Hematopoietic multipotent progenitor cell (in vitro differentiated cells): ENCODE results near the gene PRR33. TPM values are rescaled to one million over a fixed set of nuclear protein-coding genes. Genes with fewer than 3 reads are reported as not detected.
"Not testable (repeated sequence)": the region's sequence is repeated elsewhere in the genome, so short reads cannot be mapped to it uniquely, and the experiment has no call there.

ENCODE experiments used
- DNase-seq, 3 donors: peaks; one replicate each; pipeline ENCODE4 v3.0.0-alpha.2; 2011 to 2015; ENCODE audit warnings: low read depth in 2 of 3, low spot score in 2 of 3
- total RNA-seq: library from RNA; depleted of rRNA; stranded (reverse); fragments of >200 nt; gene quantifications from one replicate; pipeline ENCODE4 v1.2.3, GENCODE V29; 2012

The PRR33 gene
- total RNA-seq, 1 donor = 0.54 TPM

DNA sequence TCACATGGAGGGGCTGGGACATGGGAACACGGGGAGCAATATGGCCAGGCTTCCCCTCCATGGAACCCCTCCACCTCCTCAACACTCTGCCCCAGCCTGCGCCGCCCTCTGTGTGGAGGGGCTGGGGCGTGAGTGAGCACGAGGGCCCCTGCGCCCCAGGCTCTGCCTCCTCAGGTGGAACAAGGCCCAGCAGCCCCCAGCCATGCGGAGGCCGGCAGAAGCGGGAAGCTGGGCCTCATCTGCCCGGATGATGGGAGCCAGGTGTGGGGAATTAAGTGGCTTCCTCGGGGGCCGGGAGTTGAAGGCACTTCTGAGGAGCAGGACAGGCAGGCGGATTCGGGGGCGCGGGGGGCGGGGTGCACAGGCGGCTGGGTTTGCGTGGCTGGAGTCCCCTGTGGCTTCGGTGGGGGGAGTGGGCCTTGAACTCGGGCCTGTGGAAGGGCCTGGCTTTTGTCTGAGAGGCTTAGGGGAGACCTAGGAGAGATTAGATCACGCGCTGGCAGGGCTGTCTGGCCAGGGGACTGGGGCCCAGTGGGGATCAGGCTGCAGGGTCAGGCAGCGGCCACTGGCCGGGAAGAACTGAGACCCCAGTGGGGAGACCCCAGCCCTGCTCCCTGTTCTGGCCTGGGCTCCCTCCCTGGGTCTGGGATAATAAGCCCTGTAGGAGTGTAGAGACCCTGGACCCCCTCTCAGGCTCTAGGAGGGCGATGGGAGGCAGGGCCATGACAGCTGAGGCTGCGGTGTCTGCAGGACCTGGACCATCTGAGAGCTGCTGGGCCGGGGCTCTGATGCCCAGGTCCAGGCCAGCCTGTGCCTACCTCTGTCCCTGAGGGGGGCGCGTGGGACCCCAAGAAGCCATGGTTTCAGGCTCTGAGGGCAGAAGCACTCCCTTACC lies 13.3 kb downstream of the PRR33 start:
- no peak for DNase-seq

DNA sequence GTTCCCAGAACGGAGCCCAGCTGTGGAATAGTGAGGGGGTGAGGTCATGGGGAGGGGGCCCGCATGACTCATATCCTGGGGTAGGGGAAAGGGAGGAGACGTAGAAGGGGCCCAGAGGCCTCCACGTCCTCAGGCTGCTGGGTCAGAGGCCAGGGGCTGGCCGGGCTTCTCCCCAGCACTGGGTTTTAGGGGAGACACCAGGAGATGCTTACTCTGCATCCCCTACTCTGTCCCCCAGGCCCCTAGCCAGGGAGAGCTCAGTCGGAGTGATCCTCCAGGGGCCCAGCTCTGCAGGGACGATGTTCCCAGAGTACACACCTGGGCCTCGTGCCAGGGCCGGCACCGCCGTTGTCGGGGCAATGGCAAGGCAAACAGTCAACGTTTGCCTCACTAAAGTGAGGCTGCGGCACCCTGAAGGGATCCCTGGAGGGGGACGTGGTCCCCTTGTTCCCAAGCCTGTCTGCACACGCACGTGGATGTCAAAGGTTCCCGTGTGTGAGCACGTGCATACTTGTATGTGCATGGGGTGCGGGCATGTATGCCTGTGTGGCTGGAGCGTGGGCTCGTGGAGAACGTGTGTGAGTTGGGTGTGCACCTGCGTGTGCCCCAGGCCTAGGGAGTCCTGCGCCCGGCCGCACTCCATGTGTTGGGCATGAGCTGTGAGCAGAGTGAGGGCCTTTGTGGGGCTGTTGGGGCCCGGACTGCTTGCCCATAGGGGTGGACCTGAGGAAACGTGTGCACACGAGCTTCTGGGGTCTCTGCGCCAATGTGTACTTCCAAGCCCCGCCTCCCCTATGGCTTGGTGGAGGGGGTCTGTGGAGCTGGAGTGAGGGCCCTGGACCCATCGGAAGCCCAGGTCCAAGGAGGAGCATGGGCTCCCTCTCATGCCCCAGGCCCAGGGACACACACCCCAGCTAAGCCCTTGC lies 14.2 kb downstream of the PRR33 start:
- DNase-seq = no peak

DNA sequence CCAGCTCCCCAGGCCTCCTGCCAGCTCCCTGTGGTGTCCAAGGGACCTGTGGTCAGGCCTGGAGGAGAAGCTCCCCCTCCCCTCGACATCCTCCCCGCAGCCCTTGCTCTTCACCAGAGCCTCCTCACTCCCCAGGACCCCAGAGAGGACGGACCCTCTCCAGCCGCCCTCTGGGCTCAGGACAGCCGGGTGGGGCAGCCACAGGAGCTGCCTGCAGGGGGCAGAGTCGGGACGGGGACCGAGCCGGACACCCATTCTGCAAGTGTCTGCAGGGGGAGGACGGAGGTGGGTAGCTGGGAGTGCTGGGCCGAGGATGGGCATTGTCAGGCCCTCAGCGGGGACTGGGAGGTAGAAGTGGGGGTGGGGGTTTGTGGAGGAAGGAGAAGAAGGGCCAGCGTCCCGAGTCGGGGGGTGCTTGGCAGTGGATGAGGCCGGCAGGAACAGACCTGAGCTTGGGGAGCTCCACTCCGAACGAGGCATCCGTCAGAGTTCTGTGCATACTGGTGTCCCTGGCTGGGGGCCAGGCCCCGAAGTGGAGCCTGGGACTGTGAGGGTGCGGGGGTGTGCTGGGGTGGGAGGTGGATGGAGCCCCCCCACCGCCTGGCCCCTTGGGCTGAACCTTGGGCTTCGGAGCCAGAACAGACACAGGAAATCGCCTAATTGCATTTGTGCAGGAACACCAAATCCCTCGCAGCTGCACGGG lies 15.2 kb downstream of the PRR33 start:
- peak in 1 of 3 donors; percentile 21 for DNase-seq

DNA sequence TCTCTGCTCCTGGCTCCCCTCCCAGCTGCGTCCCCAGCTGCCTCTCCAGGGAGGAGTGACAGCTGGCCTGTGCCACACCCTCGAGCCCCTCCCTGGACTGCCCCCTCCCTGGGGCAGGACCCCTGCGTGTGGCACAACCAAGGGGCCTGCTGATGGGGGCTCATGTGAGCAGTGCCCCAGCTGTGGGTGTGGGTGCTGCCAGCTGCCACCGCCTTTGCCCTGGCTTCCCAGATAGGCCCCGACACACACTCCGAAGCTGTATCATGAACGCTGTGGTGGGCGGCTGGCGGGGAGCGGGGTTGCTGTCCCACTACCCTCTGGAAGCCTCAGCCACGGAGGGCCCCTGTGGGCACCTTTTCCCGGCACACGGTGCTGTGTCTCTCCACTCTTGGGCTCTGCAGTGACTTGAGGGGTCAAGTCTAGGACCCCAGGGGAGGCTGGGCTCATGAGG lies 15.8 kb downstream of the PRR33 start:
- not testable (repeated sequence) for DNase-seq

DNA sequence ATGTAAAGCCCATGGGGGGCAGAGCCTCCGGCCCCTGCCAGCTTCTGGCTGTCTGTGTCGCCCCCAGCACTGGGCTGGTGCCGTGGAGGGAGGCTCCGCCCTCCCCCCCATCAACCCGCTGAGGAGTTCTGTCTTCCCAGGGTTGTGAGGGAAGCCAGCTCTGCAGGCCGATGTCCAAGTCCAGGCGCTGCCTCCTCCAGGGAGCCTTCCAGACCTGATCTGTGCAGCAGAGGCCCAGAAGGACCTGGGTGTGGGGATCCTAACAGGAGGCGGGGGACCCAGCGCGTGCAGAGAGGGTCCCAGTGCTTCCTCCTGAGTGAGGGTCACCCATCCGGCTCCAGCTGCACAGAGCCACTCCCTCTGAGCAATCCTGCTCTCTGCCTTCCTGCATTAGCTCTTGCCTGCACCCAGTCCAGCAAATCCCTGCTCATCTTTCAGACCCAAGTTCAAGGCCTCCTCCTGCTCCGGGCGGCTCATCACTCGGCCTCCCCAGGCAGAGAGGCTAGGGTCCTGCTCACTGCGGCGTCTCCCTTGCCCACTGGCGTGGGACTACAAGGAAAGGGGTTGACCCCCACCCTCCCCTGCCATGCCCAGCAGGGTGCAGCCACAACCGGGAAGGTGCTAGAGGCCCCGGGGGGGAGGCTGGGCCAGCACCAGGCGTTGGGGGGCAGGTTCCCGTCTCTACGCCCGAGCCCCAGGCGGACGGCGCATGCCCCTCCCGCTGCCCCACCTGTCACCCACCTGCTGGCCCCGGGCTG lies 16.4 kb downstream of the PRR33 start:
- DNase-seq = no peak

DNA sequence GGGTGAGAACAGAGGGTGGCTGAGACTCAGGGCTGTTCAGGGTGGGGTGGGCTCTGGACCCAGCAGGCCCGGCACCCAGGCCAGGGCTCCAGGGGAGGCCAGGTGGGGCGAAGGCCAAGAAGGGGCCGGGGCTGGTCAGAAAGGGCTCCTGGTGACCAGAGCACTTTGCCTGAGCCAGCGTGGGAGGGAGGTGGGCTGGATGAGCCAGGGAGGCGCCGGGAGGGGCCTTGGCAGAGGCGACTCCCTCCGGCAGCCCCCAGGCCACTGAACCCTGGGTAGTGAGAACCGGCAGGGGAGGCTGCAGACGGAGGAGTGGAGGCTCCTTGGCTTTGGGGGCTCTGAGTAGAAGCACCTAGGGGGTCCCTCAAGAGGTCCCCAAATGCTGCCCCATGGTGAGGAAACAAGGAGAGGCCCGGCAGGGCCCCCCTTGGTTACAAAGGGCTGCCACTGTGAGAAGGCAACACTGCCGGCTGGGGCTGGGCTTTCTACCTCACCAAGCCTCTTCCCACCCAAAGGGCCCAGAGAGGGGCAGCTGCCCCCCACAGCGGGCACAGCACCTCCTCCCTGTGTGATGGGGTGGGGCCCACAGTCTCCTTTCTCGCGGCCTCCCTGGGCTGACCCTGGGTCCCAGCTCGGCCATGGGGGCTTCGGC lies 17.1 kb downstream of the PRR33 start:
- not testable (repeated sequence) for DNase-seq

DNA sequence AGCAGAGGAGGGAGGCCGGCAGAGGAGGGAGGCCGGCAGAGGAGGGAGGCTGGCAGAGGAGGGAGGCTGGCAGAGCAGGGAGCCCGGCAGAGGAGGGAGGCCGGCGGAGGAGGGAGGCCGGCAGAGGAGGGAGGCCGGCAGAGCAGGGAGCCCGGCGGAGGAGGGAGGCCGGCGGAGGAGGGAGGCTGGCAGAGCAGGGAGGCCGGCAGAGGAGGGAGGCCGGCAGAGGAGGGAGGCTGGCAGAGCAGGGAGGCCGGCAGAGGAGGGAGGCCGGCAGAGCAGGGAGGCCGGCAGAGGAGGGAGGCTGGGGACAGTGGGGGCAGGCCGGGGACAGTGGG lies 17.9 kb downstream of the PRR33 start:
- DNase-seq = not testable (repeated sequence)

DNA sequence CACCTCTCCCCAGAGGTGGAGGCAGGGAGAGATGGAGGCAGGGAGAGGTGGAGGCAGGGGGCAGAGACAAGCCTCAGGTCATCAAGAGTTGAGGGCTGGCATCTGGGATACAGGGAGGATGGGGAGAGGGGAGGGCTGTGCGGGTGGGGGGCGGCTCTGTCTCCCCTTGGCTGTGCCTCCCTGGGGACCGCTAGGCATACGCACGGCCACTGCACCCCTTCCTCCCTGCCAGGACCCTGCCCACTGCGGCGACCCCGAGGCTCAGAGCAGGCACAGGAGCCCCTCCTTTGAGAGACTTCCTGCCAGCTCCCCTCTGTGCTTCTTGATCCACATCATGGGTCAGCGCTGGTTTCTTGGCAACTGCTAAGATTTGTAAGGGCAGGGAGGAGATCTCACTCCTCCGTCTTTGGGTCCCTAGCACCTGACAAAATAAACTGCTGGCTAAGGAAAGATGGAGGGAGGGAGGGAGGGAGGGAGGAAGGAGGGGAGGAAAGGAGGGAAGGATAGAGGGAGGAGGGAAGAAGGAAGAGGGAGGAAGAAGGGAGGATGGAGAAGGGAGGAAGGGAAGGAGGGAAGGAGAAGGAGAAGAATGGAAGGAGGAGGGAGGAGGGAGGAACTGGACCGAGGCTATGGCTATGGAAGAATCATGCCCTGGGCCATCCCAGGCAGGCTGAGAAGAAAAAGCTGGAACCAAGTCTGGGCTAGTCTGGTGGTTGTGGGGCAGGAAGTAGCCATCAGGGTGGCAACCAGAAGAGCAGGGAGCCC lies 18.5 kb downstream of the PRR33 start:
- DNase-seq = no peak

DNA sequence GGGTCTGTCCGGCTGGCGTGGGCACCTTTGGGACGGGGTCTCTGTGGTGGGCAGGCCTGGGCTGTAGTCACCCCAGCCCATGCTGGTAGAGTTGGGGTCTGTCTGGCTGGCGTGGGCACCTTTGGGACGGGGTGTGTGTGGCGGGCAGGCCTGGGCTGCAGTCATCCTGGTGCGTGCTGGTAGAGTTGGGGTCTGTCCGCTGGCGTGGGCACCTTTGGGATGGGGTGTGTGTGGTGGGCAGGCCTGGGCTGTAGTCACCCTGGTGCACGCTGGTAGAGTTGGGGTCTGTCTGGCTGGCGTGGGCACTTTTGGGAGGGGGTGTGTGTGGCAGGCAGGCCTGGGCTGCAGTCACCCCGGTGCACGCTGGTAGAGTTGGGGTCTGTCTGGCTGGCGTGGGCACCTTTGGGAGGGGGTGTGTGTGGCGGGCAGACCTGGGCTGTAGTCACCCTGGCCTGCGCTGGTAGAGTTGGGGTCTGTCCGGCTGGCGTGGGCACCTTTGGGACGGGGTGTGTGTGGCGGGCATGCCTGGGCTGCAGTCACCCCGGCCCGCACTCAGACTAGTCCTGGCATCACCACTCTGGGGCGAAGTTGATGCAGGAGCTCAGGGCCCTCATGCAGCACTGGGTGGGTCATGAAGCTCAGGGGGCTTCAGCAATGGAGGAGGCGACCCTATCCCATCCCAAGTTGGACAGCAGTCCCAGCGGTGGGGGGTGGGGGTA lies 19.3 kb downstream of the PRR33 start:
- DNase-seq = no peak

DNA sequence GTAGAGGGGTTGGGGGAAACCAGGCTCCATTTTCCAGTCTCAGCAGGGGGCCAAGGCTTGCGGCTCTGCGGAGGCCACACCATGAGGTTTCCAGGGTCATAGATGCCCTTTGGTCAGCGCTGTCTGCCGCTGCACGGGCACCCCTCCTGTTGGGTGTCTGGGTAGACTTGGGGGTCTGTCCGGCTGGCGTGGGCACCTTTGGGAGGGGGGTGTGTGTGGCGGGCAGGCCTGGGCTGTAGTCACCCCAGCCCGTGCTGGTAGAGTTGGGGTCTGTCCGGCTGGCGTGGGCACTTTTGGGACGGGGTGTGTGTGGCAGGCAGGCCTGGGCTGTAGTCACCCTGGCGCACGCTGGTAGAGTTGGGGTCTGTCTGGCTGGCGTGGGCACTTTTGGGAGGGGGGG lies 20.2 kb downstream of the PRR33 start:
- no peak for DNase-seq

DNA sequence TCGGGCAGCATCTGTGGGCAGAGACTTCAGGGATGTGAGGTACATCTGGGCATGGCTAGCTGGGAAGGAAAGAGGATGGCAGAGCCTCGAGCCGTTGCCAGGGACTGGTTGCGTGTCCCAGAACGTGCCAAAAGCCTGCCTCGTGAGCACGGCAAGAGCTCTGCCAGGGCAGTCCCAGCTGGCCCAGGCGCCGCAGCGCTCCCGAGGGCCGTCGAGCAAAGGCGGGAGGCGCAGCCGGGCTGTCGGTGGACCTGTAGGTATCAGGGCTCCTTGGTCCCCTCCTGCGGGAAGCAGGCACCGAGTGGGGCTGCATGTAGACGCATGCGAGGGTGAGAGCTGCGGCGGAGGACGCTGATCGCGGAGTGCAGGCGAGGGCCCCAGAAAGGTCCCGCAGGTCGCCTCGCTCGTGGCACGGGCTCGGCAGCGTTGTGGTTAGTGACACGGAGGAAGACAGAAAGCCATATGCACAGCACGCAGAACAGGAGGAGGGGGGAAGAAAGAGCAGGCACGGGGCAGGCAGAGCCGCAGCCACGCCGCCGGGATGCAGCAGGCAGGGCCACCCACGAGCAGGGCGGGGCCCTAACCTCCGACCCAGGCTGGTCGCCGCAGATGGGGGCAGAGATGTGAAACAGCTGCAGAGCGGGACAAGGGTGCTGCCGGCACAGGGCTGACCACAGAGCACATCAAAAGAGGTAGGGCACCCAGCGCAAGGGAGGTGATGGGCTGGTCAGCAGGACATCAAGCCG lies 20.8 kb downstream of the PRR33 start:
- no peak for DNase-seq

DNA sequence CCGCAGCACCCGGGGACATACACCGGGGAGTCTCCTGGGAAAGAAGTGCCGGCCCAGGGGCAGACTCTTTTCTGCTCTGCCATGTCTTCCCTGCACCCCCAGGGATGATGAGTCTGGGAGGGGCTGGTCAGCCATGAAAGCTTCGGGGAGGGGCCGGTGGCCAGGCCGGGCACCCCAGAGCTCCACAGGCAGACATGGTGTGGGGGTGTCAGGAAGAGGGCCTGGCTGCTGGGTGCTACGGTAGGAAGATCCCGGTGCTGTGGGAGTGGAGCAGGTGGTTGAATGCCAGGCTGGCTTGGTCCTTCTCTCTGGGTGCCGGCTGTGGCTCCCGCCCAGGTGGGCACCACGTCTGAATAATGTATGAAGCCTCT lies 21.4 kb downstream of the PRR33 start:
- no peak for DNase-seq

DNA sequence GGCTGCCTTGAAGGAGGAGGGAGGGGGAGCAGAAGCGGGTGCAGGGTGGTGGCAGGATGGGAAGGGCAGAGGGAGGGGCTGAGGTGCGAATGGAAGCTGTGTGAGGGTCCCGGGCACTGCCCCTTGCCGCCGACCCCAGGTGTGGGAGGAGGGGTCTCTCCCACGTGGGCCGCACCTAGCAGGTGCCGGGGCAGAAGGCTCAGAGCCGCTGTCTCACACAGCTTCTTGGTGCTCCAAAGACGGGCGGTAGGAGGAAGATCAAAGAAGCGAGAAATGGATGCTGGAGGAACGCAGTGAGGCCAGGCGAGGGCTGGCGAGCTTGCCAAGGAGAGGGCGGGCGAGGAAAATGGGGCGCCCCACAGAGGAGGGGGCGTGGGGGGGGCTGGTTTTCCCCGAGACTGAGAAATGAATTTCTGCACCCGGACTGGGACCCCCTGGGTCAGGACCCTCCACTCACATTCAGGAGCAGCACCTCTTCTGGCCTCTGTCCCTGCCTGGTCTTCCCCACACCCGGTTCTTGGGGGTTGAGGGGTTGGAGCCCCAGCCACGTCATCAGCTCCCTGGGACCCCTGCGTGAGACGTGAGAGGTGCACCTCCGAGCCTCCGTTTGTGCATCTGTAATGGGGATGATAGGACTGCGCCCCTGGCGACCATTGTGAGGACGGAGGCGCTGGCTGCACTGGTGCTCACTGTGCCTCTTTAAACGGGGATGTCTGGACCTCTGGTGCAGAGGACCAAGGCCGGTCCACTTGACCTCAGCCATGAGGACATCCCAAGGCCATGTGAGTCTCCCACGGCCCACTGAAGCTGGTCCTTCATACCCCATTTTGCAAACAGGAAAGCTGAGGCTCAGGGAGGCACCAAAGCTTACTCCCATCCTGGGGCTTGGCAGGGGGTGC lies 22.0 kb downstream of the PRR33 start:
- DNase-seq = no peak

DNA sequence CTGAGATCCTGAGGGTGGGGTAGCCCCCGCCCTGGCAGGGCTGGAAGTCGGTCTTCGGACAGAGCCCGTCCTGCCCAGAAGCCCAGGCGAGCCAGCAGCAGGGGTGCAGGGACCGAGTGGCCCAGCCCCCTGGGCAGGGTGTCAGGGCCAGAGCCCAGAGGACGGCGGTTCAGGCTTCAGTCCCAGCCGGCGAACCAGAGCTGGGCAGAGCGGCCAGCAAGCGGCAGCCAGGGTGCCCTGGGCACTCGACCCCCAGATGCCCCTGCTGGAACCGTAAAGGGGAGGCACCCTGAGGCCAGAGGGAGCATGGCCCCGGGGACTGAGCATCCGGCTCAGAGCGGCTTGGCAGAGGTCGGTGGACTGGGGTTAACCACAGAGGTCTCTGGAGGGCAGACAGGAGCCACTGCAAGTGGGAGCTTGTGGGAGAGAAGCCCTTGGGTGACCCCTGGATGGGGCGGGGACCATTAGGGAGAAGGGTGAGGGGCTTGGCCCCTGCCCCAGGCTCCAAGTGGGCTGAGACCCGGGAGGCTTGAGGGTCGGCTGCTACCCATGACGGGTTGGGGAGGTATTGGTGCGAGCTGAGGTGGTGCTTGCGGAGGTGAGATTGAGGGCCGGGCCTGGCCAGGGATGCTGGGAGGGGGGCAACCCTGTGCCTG lies 22.9 kb downstream of the PRR33 start:
- DNase-seq = no peak

DNA sequence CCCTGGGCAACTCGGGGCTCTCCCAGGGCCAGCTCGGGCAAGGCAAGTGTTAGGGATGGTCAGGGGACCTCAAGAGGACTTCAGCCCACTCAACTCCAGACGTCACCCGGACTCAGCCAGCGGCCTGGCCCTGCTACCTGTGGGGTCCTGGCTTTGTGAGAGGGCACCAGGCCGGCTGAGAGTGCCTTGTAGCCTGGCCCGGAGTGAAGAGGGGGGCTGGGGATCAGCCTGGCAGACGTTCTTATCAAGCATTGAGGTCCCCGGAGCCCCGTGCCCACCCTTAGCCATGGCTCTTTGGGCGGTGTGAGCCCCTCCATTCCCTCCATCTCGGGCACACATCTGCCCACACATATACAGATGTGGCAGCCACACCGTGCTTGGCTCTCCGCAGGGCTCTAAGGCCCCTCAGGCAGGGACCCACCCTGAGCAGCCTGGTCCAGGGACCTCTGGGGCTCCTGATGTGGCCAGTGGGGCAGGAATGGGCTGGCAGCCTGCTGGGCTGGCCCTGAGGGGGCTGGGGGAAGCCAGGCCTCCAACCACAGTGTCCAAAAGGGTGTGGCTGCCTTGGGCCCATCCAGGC lies 23.5 kb downstream of the PRR33 start:
- DNase-seq = no peak

DNA sequence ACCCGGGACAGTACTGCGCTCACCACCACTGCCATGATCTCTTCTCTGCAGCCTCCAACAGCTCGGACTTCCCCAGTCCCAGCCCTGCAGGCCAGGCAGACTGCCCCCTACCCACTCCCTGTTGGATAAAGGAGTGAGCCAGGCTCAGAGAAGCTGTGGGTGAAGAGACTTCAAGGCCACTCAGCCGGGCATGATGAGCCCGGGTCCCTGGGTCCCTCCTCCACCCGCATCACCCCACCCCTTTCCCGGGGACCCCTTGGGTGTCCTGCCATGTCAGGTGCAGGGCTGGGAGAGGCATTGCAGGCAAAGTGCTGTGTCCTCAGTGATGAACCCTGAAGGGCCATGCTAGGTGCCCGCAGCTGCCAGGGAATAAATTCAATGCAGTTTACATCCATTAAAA lies 24.3 kb downstream of the PRR33 start:
- DNase-seq = no peak
